Heart left ventricle (tissue), 13 donors: ENCODE data around the gene LAMP1.

Experiments
- POLR2A ChIP-seq, 2 donors: fragments of 450-650 bp; IDR thresholded peaks; one replicate each; pipeline ENCODE4 v1.6.1; 2017; ENCODE audit warnings: antibody characterized with exemption in 2 of 2, mild to moderate bottlenecking in 2 of 2, moderate library complexity in 2 of 2
- TF ChIP-seq, protein P1 (sequence below), 12 donors: fragments of 200-600 bp; sonication (generic) in 4 of 12; IDR thresholded peaks; one replicate each; pipeline versions ENCODE4 v1.5.0 to v1.8.0; 2018 to 2022; ENCODE audit warnings: antibody characterized with exemption in 12 of 12, mild to moderate bottlenecking in 5 of 12
- donor health status: ischemic (EF 13 %, LVEDD 7.1; RV severe dilation, severe dysfunction).
- donor health status: DM: no; HTN: yes; CAD: no.
- donor health status: DM: no; HTN: no; CAD: no.
- donor health status: ischemic (EF 25% LVEDD 6.9; RV normal size, moderate dysfunction).
- donor health status: ischemic (EF 25% LVEDD 5.7; RV mildly dilated, moderate dysfunction).
- donor health status: ischemic (EF 35%, LVEDD 5.7; RV mildly dilated, moderate dysfunction).
- donor health status: nonischemic (EF 11% LVEDD 7.7; RV severe dilation, severe dysfunction).
- donor health status: DM: yes; HTN: yes; CAD: no.
- donor health status: PGD.
- donor health status: ischemic (EF 29% LVEDD 5.4; RV normal size, mild dysfunction).
- donor health status: nonischemic (EF 23%, LVEDD 6.1; RV moderate dilation, normal function).

GRCh38 chr13:113274721-113275120, 22.3 kb upstream of the LAMP1 start:
- TF ChIP-seq, protein P1, sequence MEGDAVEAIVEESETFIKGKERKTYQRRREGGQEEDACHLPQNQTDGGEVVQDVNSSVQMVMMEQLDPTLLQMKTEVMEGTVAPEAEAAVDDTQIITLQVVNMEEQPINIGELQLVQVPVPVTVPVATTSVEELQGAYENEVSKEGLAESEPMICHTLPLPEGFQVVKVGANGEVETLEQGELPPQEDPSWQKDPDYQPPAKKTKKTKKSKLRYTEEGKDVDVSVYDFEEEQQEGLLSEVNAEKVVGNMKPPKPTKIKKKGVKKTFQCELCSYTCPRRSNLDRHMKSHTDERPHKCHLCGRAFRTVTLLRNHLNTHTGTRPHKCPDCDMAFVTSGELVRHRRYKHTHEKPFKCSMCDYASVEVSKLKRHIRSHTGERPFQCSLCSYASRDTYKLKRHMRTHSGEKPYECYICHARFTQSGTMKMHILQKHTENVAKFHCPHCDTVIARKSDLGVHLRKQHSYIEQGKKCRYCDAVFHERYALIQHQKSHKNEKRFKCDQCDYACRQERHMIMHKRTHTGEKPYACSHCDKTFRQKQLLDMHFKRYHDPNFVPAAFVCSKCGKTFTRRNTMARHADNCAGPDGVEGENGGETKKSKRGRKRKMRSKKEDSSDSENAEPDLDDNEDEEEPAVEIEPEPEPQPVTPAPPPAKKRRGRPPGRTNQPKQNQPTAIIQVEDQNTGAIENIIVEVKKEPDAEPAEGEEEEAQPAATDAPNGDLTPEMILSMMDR (IDR thresholded peaks at IDR 0.05) = no peak
- no peak for TF ChIP-seq POLR2A (IDR thresholded peaks at IDR 0.05)
